ENCODE data around the gene GLIS2.

The GLIS2 gene

GRCh38 chr16:4371357-4372000 lies 55.6 kb downstream of the GLIS2 start, which contains the start of gene VASN:
TSS of gene VASN (plus strand) at chr16:4371848. CDS start at chr16:4380878, 9,030 bp downstream.
- TF ChIP-seq CTCF (IDR thresholded peaks at IDR 0.05), result no peak
- TF ChIP-seq ZFX (IDR thresholded peaks at IDR 0.05; ENCODE audit: borderline replicate concordance), result no peak
- peak within 1 kb of the TSS; percentile 29; the same call in 1 of the 2 replicates for H3K27ac ChIP-seq

- 0 out of 2 replicates have a peak overlapping the region, but pooled peaks have one; percentile 29 for H3K27ac ChIP-seq
- TF ChIP-seq ZFX (IDR thresholded peaks at IDR 0.05; ENCODE audit: borderline replicate concordance) (no peak), CTCF (IDR thresholded peaks at IDR 0.05) (no peak)
Measured at GRCh38 chr16:4372001-4372577, 56.2 kb downstream of the GLIS2 start.

DNA sequence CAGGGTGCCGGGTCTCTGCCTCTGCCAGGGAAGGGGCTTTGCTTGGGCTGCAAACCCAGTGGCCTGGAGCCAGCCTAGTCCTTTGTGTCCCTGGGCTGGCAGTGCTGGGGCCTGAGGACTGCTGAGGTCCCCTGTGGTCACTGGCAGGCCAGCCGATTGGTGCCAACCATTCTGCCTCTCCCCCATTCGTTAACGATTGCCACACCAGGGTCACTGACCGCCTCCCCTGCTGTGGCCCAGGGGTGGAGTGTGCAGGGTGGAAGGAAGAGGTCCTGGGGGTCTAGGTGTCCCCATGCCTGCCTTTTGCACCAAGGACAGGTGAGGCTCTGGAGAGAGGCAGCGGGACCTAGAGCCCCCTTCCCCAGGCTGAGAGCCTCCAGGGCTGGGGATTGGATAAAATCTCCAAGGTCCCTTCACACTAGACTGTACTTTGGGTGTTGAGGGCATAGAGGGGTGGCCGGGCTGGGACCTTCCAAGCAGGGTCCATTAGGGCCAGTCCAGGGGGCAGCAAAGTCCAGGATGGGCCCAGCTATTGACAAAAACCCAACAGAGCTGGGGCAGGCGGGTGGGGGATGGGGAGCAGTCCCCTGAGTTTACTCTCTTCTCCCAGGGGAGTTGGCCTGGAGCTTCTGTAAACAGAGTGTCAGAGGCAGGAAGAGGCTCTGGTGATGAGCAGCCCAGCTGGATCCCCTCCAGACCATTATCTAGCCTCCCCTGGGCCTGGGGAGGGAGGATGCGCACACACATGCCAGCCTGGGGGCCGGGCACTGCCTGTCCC lies 56.9 kb downstream of the GLIS2 start:
- no peak overlapping the region for H3K27ac ChIP-seq

GRCh38 chr16:4373356-4373908 lies 57.6 kb downstream of the GLIS2 start:
- no peak overlapping the region for H3K27ac ChIP-seq
- TF ChIP-seq ZFX (IDR thresholded peaks at IDR 0.05; ENCODE audit: borderline replicate concordance) (no peak), CTCF (IDR thresholded peaks at IDR 0.05) (no peak)

More for the DNA sequence above, 56.9 kb downstream of the GLIS2 start:
- TF ChIP-seq CTCF (IDR thresholded peaks at IDR 0.05) (no peak), ZFX (IDR thresholded peaks at IDR 0.05; ENCODE audit: borderline replicate concordance) (no peak)

DNA sequence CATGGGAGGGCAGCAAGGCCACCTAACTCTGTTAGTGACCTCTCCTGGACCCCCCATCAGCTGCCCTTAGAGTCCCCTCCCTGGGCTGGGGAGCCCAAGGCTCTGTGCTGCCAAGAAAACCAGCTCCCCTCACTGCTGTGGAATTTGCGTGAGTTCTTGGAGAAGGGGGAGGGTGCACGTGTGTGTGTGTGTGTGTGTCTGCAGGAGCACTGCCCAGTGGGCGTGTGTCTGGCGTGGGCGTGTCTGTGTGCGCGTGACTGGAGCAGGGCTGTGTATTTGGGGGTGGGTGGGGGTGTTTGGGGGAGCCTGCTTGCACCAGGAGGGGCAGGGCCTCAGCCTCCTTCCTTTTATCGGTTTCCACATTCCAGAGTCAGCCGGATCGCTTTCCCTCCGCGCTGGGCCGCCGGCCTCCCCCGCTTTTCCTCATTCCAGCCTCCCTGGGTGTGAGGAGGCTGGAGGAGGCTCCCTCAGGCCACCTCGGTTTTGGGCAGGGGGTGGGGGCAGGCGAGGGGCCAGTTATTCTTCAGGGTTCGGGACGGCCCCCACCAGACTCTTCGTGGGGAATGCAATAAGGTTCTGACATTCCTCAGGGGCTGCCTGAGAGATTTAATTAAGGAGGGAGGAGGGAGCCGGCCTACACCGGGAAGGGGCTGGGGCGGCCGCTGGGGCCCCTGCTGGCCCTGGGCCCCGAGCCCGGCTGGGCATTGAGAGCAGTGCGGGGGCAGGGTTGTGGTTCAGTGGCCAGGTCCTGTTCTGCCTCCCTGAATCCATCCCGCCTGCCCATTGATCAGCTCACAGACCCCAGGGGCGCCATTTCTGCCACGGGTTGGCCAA lies 58.3 kb downstream of the GLIS2 start:
- no peak for TF ChIP-seq CTCF (IDR thresholded peaks at IDR 0.05)
- H3K27ac ChIP-seq, result no peak overlapping the region

GRCh38 chr16:4375717-4376116 lies 59.9 kb downstream of the GLIS2 start:
- H3K27ac ChIP-seq, result no peak overlapping the region
- no peak for TF ChIP-seq CTCF (IDR thresholded peaks at IDR 0.05)
- TF ChIP-seq ZFX (IDR thresholded peaks at IDR 0.05; ENCODE audit: borderline replicate concordance), result no peak

Data from 22Rv1 (cell line).